OCI-LY3 (cell line): Measurements from ENCODE around the gene KCNG1.

ENCODE experiments used
- CTCF ChIP-seq: fragments of 200-600, 300-600 bp; sonication (generic); IDR thresholded peaks from 2 replicates; pipeline ENCODE4 v1.5.1; 2014; ENCODE audit warnings: antibody characterized with exemption, low read length, low read depth
- EZH2phosphoT487 ChIP-seq: fragments of 200-600 bp; shearing (Covaris generic); IDR thresholded peaks from 2 replicates; pipeline ENCODE4 v1.6.1; 2018; ENCODE audit warnings: antibody characterized with exemption, mixed run types, low read depth

GRCh38 chr20:51002633-51003032, 20.3 kb downstream of the KCNG1 start:
- TF ChIP-seq CTCF, result no peak
- no peak for TF ChIP-seq EZH2phosphoT487
